ENCODE data around the gene MAGI2.
"Not testable (repeated sequence)": the region's sequence is repeated elsewhere in the genome, so short reads cannot be mapped to it uniquely, and the experiment has no call there.

Gene MAGI2

DNA sequence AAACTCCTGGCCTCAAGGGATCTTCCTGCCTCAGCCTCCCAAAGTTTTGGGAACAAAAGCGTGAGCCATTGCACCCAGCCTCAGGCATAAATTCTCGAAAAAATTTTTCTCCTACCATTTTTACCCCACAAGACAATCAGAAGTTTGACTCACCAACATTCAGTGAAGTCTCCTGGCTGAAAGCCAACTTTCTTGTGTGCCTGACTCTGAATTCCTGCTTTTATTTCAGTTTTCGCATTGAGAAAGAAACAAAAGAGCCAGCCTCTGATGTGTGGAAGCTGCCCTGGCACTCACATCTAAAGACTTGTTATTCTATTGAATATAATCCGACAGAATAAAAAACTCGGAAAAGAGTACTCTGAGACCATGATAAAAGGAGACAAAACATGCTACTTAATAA is 402.9 kb downstream of the MAGI2 start:
- DNase-seq (ENCODE audit: low spot score): no peak

DNA sequence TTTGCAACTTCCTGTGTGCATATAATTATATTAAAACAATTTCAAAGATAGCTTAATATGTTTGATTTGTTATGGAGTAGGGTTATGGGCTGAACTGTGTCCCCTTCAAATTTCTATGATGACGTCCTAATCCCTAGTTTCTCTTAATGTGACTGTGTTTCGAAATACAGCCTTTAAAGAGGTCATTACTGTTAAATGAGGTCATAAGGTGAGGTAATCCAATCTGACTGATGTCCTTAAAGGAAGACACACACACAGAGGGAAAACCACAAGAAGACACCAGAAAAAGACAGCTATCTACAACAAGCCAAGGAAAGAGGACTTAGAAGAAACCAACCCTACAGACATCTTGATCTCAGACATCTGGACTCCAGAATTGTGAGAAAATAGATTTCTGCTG is 407.4 kb downstream of the MAGI2 start:
- DNase-seq (ENCODE audit: low spot score): no peak

DNA sequence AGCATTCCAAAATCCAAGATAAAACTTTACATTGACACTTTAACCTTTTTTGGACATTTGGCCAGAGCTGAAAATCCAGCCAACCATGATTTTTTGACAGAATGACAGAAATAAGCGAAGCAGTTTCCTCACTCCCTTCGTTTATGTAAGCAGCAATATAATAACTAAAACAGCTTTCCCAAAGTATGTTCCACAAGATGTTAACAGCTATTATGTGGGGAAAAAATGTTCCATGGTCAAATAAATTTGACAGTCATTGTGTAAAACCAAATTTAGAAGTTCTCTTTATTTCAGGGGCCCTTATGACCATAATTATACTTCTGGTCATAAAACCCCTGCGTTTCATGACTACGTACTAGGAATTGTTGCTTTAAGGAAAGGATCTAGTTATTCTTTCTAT is 416.5 kb downstream of the MAGI2 start:
- no peak for DNase-seq (ENCODE audit: low spot score)

DNA sequence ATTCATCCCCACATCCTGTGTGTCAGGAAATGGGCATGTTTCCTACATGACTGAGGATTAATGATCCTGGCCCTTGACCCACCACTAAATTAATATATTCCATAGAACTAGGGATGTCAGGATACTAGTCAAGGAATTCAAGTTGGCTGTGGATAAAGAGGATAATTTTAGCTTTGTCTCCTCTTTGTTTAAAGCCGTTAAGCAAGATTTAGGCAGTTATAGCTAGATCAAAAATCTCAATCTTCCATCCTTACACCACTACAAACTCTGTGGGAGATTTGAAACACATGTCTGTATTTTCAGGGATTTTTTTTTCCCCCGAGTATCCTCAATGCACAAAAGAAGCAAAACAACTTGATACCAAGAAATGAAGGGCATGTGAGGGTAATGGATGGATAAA is 417.1 kb downstream of the MAGI2 start:
- no peak for DNase-seq (ENCODE audit: low spot score)

DNA sequence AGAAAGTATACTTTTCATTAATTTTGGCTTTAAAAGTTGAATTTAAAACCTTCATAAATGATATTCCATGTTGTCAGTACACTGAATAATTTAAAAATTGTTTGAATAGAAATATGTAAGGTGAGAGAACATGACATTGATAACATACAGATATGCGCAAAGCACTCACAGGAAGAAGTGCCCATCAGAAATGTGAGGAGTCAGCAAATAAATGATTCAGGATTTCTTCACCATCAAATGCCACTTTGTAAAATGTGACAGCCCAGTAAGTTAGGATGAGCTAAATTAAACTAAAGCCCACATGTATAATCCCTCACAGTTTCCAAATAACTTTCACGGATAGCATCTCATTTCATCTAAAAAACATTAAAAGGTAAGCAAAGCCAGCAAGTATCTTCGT is 417.6 kb downstream of the MAGI2 start:
- DNase-seq (ENCODE audit: low spot score): no peak

DNA sequence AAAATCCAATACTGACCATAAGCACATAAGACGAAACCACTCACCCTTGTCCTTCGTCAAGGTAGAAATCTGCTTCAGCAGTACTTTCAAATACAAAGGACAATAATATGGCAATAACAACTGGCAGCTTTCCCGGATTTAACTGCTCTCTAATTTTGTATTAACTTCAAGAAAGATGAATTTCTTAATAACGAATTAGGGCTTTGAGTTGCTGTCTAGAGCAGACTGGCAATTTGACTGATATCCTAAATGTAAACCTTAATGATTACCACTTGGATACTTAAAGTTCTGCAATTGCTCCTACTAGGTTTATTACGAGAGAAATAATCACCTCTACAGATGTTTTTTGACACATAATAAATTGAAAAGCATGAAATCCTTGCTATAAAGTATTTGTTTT is 418.7 kb downstream of the MAGI2 start:
- DNase-seq (ENCODE audit: low spot score): no peak

DNA sequence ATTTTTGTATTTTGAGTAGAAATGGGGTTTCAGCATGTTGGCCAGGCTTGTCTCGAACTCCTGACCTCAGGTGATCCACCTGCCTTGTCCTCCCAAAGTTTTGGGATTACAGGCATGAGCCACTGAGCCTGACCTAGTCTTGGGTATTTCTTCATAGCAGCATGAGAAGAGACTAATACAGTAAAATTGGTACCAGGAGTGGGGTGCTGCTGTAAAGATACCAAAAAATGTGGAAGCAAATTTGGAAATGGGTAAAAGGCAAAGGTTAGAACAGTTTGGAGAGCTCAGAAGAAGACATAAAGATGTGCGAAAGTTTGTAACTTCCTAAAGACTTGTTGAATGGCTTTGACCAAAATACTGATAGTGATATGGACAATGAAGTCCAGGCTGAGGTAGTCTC is 433.8 kb downstream of the MAGI2 start:
- DNase-seq (ENCODE audit: low spot score): not testable (repeated sequence)

DNA sequence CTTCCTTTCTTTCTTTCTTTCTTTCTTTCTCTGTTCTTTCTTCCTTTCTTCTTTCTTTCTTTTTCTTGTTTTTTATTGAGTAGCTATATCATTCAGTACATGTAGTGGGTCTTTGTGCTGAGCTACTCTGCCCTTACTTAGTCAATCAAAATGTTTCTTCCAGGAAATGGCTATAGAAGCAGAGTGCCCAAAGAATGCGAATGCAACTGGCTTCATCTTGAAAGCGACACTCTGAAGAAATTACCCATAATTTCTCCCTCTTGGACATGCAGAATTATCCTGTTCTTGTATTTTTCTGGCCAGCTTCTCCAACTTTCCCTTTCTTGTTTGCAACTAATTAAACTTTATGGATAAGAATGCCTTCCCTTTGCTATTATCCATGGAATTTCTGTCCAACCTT is 441.5 kb downstream of the MAGI2 start:
- no peak for DNase-seq (ENCODE audit: low spot score)

DNA sequence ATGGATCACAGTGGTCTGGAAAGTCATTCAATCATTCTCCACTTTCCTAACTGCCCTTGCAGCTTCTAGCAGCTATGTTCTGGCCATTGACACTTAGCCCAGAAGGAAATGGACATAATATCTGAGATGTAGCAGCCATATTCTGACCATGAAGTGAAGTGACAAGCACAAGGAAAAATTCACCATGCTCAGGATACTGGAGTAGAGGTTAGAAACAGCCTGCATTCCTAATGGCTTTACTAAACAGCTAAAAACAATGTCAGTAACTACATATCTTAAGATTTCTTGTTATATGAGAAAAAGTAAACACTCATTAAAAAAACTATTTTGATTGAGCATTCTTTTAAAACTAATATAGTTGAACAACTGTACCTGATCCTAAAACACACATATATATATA is 443.8 kb downstream of the MAGI2 start:
- DNase-seq (ENCODE audit: low spot score): no peak

DNA sequence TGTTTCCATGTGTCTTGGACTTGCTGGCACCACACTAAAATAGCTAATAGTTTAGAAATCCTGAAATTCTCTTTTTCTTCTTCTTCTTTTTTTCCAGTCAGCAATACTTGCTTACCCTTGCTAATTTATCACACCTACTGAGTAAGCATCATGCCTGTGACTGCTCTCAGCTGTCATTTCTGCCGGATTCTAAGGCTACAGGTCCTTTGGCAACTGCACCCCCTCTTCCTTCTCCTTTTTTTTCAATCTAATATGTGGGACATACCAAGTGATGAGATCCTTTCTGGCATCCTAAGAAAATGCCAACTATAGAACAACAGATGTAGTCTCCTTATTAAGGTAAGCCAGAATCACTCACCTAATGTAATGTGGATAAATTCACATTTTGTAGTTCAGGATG is 444.7 kb downstream of the MAGI2 start:
- no peak for DNase-seq (ENCODE audit: low spot score)

DNA sequence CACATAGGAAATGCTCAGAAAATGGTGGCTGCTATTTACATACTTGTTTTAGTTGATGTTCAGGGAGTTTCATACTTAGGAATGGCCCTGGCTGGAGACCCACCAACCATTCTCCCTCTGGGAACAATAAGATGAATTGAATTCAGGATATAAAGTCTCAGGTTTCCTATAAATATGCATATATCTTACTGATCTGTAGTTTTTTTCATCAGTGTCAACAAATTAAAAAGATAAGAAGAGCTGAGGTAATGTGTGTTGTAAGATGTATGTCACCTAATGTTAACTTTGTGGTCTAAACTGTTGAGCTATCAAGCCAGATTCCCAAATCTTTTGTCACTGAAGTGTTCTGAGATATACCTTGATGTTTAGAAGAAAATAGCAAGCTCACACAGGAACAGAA is 457.5 kb downstream of the MAGI2 start:
- no peak for DNase-seq (ENCODE audit: low spot score)

DNA sequence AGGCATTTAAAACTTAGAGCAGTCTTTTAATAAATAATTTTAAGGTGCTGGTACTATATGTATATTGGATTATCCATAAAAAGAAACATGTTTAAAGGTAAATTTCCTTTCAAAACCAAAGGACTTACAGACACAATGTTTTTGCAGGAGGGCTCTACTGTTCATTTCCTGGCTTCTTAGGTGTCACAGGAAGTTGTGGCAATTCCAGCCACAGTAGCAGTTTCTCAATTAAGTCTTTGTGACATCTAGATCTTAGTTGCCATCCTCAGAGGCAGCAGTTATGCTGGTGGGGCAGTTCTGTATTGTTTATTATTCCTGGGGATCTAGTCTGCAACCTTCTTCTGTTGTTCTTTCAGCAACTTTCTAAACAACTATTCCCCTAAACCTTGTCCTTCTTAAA is 460.1 kb downstream of the MAGI2 start:
- no peak for DNase-seq (ENCODE audit: low spot score)

DNA sequence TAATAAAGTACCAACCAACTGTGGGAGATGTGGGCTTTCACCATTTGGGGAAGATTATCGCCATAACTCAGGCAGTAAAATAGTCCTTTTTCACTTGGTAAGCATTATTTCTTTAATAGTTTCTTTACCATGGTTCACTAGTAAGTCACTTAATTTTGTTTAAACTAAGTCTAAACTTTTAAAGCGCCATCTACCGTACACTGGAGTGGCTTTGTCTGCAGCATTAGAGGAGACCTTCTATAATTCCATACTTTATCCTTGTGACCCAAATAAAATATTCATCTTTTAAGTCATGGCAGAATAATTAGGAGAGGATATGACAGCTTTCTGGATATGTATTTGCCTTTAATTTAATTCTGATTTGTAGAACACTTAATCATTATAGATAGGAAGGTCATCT is 468.0 kb downstream of the MAGI2 start:
- DNase-seq (ENCODE audit: low spot score): no peak

DNA sequence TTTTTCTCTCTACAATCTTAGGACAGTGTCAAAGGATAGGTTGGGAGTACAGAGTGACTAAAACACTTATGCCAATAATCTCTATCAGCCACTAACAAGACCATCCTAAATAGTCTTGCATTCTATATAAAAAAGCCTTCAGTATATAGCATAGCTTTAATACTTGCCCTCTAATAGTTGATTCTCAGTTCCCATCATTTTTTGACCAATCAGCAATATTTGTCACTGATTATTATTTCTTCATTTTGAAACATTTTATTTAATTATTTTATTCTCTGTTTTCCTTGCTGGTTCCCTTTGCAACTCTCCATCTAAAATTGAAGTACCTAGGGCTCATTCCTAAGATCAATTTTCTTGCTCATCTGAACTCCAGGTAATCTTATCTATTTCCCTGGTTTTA is 470.0 kb downstream of the MAGI2 start:
- no peak for DNase-seq (ENCODE audit: low spot score)

DNA sequence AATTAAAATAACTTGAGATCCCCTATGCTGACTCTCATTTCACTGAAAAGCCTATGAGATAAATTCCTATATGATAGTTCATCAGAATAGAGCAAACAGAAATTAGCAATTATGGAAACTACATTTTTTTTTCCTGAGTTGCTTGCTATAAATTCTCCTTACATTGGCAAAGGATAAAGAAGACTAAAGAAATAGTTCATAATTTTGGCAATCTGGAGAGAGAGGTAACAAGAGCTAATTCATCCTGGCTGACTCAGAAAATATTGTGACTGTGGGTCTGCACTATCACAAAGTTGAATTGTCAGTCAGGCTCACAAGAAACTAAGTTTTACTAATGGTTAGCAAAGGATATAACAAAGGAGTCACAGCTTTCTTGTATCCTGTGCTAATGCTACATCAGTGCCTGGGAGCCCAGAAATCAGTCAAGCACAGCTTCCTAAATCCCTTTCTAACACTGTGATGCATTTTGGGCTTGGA is 483.0 kb downstream of the MAGI2 start:
- DNase-seq (ENCODE audit: low spot score): no peak

DNA sequence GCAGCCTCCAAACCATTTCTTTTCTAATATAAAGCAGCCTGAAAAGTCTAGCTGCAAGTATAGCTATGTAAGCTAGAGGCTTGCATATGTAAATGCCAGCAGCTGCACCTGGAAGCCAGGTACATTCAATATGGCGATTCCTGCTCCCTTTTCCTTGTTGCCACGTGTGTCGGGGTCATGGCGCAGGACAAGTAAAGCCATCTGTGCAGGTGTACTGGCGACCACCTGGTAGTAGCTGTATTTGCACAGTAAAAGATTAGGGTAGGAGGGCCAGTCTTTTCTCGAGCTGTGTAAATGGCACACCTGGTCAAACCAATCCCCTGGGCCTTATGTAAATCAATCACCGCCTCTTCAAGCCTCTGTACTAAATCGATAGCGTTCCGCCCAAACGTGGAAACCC is 484.5 kb downstream of the MAGI2 start:
- DNase-seq (ENCODE audit: low spot score): no peak

DNA sequence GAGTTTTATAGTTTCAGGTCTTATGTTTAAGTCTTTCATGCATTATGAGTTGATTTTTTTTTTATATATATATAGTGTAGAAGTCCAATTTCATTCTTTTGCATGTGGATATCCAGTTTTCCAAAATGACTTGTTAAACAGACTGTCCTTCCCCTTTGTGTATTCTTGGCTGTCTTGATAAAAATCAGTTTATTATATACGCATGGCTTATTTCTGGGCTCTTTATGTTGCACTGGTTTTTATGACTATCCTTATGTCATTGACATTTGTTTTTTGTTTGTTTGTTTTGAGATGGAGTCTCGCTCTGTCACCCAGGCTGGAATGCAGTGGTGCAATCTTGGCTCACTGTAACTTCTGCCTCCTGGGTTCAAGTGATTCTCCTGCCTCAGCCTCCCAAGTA is 485.9 kb downstream of the MAGI2 start:
- not testable (repeated sequence) for DNase-seq (ENCODE audit: low spot score)

DNA sequence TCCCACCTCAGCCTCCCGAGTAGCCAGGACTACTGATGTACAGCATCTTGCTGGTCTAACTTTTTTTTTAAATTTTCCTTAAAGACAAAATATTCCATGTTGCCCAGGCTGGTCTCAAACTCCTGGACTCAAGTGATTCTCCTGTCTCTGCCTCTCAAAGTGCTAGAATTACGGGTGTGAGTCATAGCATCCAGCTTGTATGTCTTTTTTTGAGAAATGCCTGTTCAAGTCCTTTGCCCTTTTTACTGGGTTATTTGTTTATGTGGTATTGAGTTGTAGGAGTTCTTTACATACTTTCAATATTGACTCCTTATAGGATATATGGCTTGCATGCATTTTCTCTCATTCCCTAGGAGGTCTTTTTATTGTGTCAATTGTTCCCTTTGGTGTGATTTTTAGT is 486.4 kb downstream of the MAGI2 start:
- no peak for DNase-seq (ENCODE audit: low spot score)

DNA sequence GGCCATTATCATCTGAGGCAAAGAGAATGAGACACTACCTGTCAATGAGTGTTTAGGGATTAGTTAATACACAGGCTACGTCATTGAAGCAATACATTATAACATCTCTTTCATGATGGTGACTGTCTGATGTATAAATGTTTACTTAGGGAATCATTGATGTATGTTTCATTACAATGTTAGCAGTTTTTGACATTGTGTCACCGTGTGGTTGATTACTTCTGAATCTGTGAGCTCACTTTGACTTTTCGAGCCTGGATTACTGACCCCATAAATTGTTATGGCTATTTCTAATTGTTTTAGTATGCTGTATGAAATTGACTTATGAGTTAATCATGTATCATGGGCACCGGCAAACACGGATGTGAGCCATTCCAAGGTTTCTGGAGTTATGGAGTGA is 494.0 kb downstream of the MAGI2 start:
- no peak for DNase-seq (ENCODE audit: low spot score)

DNA sequence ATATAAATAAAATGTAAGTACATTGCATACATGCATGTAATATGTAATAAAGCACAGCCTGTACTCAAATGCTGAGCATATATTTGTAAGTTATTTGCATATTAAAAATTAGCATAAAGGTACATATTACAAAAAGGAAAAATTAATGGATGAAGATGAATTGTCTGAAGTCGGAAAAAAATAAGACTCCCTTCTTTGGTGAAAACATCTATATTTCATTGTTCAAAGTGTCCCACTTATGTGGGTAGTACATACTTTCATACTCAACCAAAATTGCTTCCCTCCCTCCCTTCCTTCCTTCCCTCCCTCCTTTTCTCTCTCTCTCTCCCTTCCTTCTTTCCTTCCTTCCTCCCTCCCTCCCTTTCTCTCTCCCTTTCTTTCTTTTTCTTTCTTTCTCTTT is 498.1 kb downstream of the MAGI2 start:
- no peak for DNase-seq (ENCODE audit: low spot score)

DNA sequence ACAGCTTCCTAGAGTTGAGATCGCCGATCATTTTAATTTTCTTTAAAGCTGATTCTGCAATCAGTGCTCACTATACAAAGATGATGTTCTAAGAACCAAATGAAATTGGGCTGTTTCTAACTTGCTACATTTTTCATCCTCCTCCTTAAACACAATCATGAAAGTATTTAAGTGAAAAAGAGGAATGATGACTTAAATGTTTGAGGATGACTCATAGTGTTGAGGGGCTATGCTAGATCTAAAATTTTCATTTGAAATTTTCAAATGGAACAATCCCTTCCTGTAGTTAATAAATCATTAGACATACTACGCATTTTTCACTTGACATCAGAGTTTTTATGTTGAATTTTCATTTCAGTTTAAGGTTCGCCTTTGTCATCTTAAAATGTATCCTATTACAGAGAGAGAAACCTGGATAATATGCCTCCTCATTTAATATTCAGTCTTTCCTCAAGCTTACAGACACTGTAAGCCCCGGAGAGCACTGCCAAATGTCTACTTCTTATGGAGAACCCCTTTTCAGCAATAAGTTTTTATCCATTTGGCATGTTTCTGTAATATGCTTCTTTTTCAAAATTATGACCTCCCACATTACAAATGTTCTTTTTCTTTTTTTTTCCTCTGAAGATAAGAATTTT is 499.6 kb downstream of the MAGI2 start:
- DNase-seq (ENCODE audit: low spot score): no peak

DNA sequence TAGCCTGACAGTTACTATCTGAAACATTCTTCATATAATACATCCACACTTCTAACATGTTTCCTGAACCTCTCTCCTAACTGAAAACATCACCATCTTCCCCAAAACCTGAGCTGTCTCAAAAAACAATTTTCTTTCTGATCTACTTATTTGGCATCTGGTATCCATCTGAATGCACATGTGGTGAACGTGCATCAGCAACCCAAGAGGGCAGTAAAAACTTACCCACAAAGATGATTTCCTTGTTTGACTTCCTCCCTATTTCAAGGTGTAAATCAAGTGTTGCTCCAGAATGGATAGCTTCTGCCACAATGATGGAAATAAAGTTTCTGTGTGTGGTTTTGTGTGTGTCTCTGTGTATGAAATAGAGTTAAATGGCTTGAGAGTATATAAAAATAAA is 500.4 kb downstream of the MAGI2 start:
- no peak for DNase-seq (ENCODE audit: low spot score)

DNA sequence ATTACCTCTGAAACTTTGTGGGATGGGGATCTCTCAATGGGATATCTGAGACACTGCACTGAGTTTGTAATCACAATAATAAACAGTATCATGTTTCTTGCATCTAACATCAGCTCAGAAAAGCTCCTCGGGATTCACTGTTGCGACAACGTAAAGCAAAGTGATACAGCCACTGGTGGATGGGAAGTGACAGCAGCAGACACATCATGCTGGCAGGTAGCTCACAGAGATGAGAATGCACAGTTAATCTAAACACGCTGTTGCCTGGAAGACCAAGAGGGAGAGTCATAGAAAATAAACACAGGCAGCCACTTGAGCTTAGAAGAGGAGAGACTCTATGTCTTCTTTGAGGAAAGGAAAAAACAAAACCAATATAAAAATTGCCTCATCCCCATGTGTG is 513.8 kb downstream of the MAGI2 start:
- DNase-seq (ENCODE audit: low spot score): no peak

DNA sequence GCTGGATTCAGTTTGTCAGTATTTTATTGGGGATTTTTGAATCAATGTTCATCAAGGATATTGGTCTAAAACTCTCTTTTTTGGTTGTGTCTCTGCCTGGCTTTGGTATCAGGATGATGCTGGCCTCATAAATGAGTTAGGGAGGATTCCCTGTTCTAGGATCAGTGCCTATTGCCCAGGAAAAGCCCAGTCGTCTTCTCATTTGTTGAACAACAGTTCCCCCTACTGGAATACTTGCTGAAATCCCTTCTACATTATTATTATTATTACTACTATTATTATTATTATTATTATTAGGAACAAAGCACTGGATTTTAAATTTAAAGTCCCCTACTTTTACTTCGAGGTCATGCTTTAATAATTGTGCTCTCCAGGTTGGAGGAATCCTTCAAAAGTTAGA is 528.9 kb downstream of the MAGI2 start:
- no peak for DNase-seq (ENCODE audit: low spot score)

DNA sequence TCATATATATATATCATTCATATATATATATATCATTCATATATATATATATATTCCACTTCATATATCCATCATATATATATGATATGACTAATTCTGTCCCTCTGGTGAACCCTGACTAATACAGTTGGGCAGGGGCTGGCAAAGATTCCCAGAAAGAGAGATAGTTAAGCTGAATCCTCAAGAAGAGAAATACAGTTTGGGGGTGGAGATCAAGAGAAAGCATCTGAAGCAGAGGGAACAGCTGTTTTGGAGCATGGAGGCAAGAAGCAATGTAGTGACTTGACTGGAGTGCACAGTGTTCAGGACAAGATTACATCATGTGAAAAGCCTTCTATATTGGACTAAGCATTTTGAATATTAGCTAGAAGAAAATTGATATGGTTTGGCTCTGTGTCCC is 540.7 kb downstream of the MAGI2 start:
- DNase-seq (ENCODE audit: low spot score): no peak

Data from germinal center (tissue), 1 donor.